Vagina (tissue), 2 donors: ENCODE data around the gene LGALS1. TPM values are rescaled to one million over a fixed set of nuclear protein-coding genes. Genes with fewer than 3 reads are reported as not detected.

Experiments
- DNase-seq, 2 donors: peaks; one replicate each; pipeline ENCODE4 v3.0.0-alpha.2; 2017; ENCODE audit errors: extremely low spot score in 2 of 2
- H3K27ac ChIP-seq: fragments of 200-600 bp; sonication (generic); one replicate; pipeline ENCODE4 v1.5.1; 2019
- H3K27me3 ChIP-seq: fragments of 200-600 bp; sonication (generic); one replicate; pipeline ENCODE4 v1.5.1; 2019
- H3K36me3 ChIP-seq, 2 donors: fragments of 200-600 bp; sonication (generic); one replicate each; pipeline ENCODE4 v1.5.1; 2017 to 2019
- H3K4me1 ChIP-seq: fragments of 200-600 bp; sonication (generic); one replicate; pipeline ENCODE4 v1.5.1; 2019
- H3K4me3 ChIP-seq, 2 donors: fragments of 200-600 bp; sonication (generic); 1 replicate in 1 of 2; 2 replicates in 1 of 2; pipeline ENCODE4 v1.5.1; 2016 to 2019
- H3K9me3 ChIP-seq: fragments of 200-600 bp; sonication (generic); one replicate; pipeline ENCODE4 v1.5.1; 2019
- CTCF ChIP-seq, 3 experiments: fragments of 450-650 bp in 2 of 3; fragments of 200-600 bp in 1 of 3; sonication (generic) in 1 of 3; IDR thresholded peaks; one replicate each; pipeline ENCODE4 v1.5.1; 2017 to 2019; ENCODE audit warnings: antibody characterized with exemption in 3 of 3, mild to moderate bottlenecking in 2 of 3, moderate library complexity in 2 of 3
- POLR2A ChIP-seq, 2 donors: fragments of 450-650 bp; IDR thresholded peaks; one replicate each; pipeline ENCODE4 v1.6.1; 2017; ENCODE audit warnings: antibody characterized with exemption in 2 of 2, mild to moderate bottlenecking in 2 of 2, moderate library complexity in 2 of 2
- POLR2AphosphoS5 ChIP-seq, 2 donors: sonication (generic); formaldehyde crosslinking; IDR thresholded peaks; one replicate each; pipeline ENCODE4 v1.9.0; 2017; ENCODE audit warnings: antibody characterized with exemption in 2 of 2, mild to moderate bottlenecking in 2 of 2, low read depth in 1 of 2; ENCODE audit not compliant: insufficient read depth in 1 of 2
- intact Hi-C: fragments of 100-400 bp; cut with DNase I; formaldehyde crosslinking; loops from one replicate; pipeline ENCODE4 v1.15.1; 2023
- total RNA-seq: library from RNA; depleted of rRNA; stranded (reverse); fragments of >200 nt; gene quantifications from one replicate; pipeline ENCODE4 v1.2.3, GENCODE V29; 2016

LGALS1 gene
- total RNA-seq, 1 donor from 2014 or later, result 1,638 TPM

GRCh38 chr22:37643225-37643847 lies 32.1 kb upstream of the LGALS1 start:
- Histone ChIP-seq H3K27ac (peak overlapping the region; percentile 57), H3K27me3 (no peaks in the 10 kb centered on the region), H3K9me3 (no peaks in the 10 kb centered on the region), H3K36me3 (no peaks in the 10 kb centered on the region), H3K4me3 (no peak overlapping the region), H3K4me1 (peaks cover 48% of the 10 kb centered on the region)
- TF ChIP-seq POLR2AphosphoS5 (IDR thresholded peaks at IDR 0.05; ENCODE audit: insufficient read depth in 1 of 2, low read depth in 1 of 2) (no peak), CTCF (IDR thresholded peaks at IDR 0.05) (peak; percentile 69 to 87 (median 79)), POLR2A (IDR thresholded peaks at IDR 0.05) (no peak)
- no peak for DNase-seq
- intact Hi-C loops, result loop anchor here (5.0 to 10.0 kb wide), 2 partner anchors 34 to 151 kb away; partner anchors contain the start of gene LGALS1

GRCh38 chr22:37647317-37647716 lies 28.1 kb upstream of the LGALS1 start:
- H3K4me1 ChIP-seq, result peaks cover 13% of the 10 kb centered on the region
- no peaks in the 10 kb centered on the region for H3K9me3 ChIP-seq
- H3K36me3 ChIP-seq, result peaks cover 0 to 19% of the 10 kb centered on the region in 2 donors
- no peak overlapping the region for H3K27ac ChIP-seq
- no peak overlapping the region for H3K4me3 ChIP-seq
- H3K27me3 ChIP-seq, result no peaks in the 10 kb centered on the region
- DNase-seq, result no peak
- TF ChIP-seq CTCF (IDR thresholded peaks at IDR 0.05) (no peak), POLR2A (IDR thresholded peaks at IDR 0.05) (no peak), POLR2AphosphoS5 (IDR thresholded peaks at IDR 0.05; ENCODE audit: insufficient read depth in 1 of 2, low read depth in 1 of 2) (no peak)
- intact Hi-C loops, result loop anchor here (10.0 kb wide), 1 partner anchor 147 kb away; no protein-coding TSS in a partner anchor

- H3K27ac ChIP-seq, result no peak overlapping the region
- no peak for DNase-seq
- H3K4me3 ChIP-seq, result no peak overlapping the region
- TF ChIP-seq CTCF (IDR thresholded peaks at IDR 0.05) (no peak), POLR2AphosphoS5 (IDR thresholded peaks at IDR 0.05; ENCODE audit: insufficient read depth in 1 of 2, low read depth in 1 of 2) (peak in 1 of 2 donors; percentile 48)
- intact Hi-C loops, result loop anchor here (10.0 kb wide), 1 partner anchor 147 kb away; no protein-coding TSS in a partner anchor
- H3K36me3 ChIP-seq, result peaks cover 0 to 26% of the 10 kb centered on the region in 2 donors
- peaks cover 7% of the 10 kb centered on the region for H3K4me1 ChIP-seq
- no peaks in the 10 kb centered on the region for H3K9me3 ChIP-seq
- no peaks in the 10 kb centered on the region for H3K27me3 ChIP-seq
Observed at GRCh38 chr22:37647928-37648327, 27.5 kb upstream of the LGALS1 start.

GRCh38 chr22:37650463-37651136 lies 24.8 kb upstream of the LGALS1 start:
- no peak for TF ChIP-seq CTCF (IDR thresholded peaks at IDR 0.05)
- TF ChIP-seq POLR2AphosphoS5 (IDR thresholded peaks at IDR 0.05; ENCODE audit: insufficient read depth in 1 of 2, low read depth in 1 of 2), result no peak
- TF ChIP-seq POLR2A (IDR thresholded peaks at IDR 0.05), result no peak
- intact Hi-C loops, result no loop called here
- no peaks in the 10 kb centered on the region for H3K27me3 ChIP-seq
- DNase-seq, result no peak
- no peak overlapping the region for H3K27ac ChIP-seq
- H3K4me3 ChIP-seq, result no peak overlapping the region
- peaks cover 0 to 41% of the 10 kb centered on the region in 2 donors for H3K36me3 ChIP-seq
- no peaks in the 10 kb centered on the region for H3K4me1 ChIP-seq
- no peaks in the 10 kb centered on the region for H3K9me3 ChIP-seq
